ENCODE data around the gene LYPD5.

DNA sequence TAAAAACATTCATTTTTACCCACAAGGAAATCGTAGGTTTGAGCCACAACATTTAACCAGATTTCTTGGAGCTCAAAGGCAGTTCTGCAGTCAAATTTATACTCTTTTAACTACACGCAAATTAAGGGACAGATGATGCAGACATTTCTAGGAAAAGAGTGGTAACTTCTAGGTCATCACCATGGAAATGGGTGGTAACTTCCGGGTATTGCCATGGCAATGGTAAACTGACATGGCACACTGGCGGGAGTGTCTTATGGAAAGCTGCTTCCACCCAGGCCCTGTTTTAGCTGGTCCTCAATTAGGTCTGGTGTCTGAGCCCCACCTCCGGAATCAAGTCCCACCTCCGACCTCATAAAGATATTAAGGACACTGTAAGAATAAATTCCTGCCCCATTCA lies 10.4 kb upstream of the LYPD5 start:
- no peak for TF ChIP-seq YY1 (IDR thresholded peaks at IDR 0.05; ENCODE audit: low read depth)
- no peak for TF ChIP-seq EGR1 (IDR thresholded peaks at IDR 0.05)
